B cell (primary cell): ENCODE results near the gene VPS8. TPM values are rescaled to one million over a fixed set of nuclear protein-coding genes. Genes with fewer than 3 reads are reported as not detected.

ENCODE experiments used
- ATAC-seq: fragments of 200-7000 bp; cut with Tn5 transposase; one replicate; pipeline ENCODE4 v1.10.0; 2021; ENCODE audit warnings: low read depth, mild to moderate bottlenecking, moderate number of reproducible peaks, moderate library complexity
- CTCF ChIA-PET: fragments of 350-600 bp; sonication (Branson Sonifier 250); formaldehyde crosslinking; loops from one replicate; lab custom pipeline; 2021; ENCODE audit warnings: antibody characterized with exemption, inconsistent platforms; lab: Charles Lee
- POLR2A ChIA-PET: fragments of 350-600 bp; sonication (Branson Sonifier 250); formaldehyde crosslinking; loops from one replicate; lab custom pipeline; 2021; ENCODE audit warnings: antibody characterized with exemption; lab: Charles Lee
- DNase-seq: peaks from one replicate; pipeline ENCODE4 v3.0.0; 2013
- H2AFZ ChIP-seq: 2 replicates; pipeline ENCODE4 v1.6.1; 2012; ENCODE audit warnings: mild to moderate bottlenecking, low read depth, low read length; ENCODE audit not compliant: insufficient read depth, poor library complexity, severe bottlenecking
- H3K27ac ChIP-seq, 2 donors: 1 replicate in 1 of 2; 2 replicates in 1 of 2; pipeline ENCODE4 v1.5.1; 2012 to 2013; ENCODE audit warnings: low read length in 2 of 2, mild to moderate bottlenecking in 2 of 2, moderate library complexity in 1 of 2
- H3K27me3 ChIP-seq, 4 experiments: fragments of 200-600 bp in 1 of 4; sonication (generic) in 1 of 4; replicated peaks in 1 of 4; 1 replicate in 2 of 4; 2 replicates in 2 of 4; pipeline versions ENCODE4 v1.6.1 to v1.7.0; 2013 to 2016; ENCODE audit warnings: low read length in 3 of 4, mild to moderate bottlenecking in 2 of 4, mixed read lengths in 1 of 4, moderate library complexity in 1 of 4; ENCODE audit not compliant: insufficient read depth in 4 of 4, control insufficient read depth in 3 of 4; ENCODE audit errors: control extremely low read depth in 1 of 4
- H3K36me3 ChIP-seq, 2 experiments: replicated peaks in 1 of 2; 1 replicate in 1 of 2; 2 replicates in 1 of 2; pipeline versions ENCODE4 v1.6.1 to v1.7.1; 2013; ENCODE audit warnings: low read length in 1 of 2; ENCODE audit not compliant: insufficient read depth in 2 of 2, control insufficient read depth in 1 of 2; ENCODE audit errors: control extremely low read depth in 1 of 2, extremely low read depth in 1 of 2
- H3K4me1 ChIP-seq, 2 donors: fragments of 200-600 bp in 1 of 2; sonication (generic) in 1 of 2; 1 replicate in 1 of 2; 2 replicates in 1 of 2; pipeline versions ENCODE4 v1.5.1 to v1.6.1; 2013 to 2017; ENCODE audit warnings: low read length in 2 of 2; ENCODE audit not compliant: control insufficient read depth in 2 of 2, insufficient read depth in 2 of 2
- H3K4me2 ChIP-seq: replicated peaks from 2 replicates; pipeline ENCODE3; 2012; ENCODE audit warnings: mild to moderate bottlenecking, low read depth, low read length; ENCODE audit not compliant: poor library complexity, severe bottlenecking
- H3K4me3 ChIP-seq, 5 experiments: fragments of 200-600 bp in 1 of 5; sonication (generic) in 1 of 5; 1 replicate in 3 of 5; 2 replicates in 2 of 5; pipeline versions ENCODE4 v1.5.1 to v1.7.0; 2011 to 2016; ENCODE audit warnings: low read length in 4 of 5, mild to moderate bottlenecking in 4 of 5, low read depth in 2 of 5, control low read depth in 1 of 5, moderate library complexity in 1 of 5; ENCODE audit not compliant: insufficient read depth in 1 of 5; ENCODE audit errors: control extremely low read depth in 1 of 5, extremely low read depth in 1 of 5
- H3K79me2 ChIP-seq: fragments of 200-600 bp; sonication (generic); one replicate; pipeline ENCODE4 v1.6.0; 2016; ENCODE audit warnings: low read length; ENCODE audit not compliant: control insufficient read depth, insufficient read depth
- H3K9ac ChIP-seq: fragments of 200-600 bp; sonication (generic); 2 replicates; pipeline ENCODE4 v1.6.1; 2017; ENCODE audit warnings: mild to moderate bottlenecking, low read length, moderate library complexity
- H3K9me3 ChIP-seq, 3 donors: one replicate each; pipeline versions ENCODE4 v1.6.1 to v1.7.1; 2013; ENCODE audit warnings: low read length in 2 of 3; ENCODE audit not compliant: control insufficient read depth in 2 of 3, insufficient read depth in 1 of 3; ENCODE audit errors: control extremely low read depth in 1 of 3
- H4K20me1 ChIP-seq: 2 replicates; pipeline ENCODE4 v1.6.0; 2012; ENCODE audit warnings: mild to moderate bottlenecking, low read length; ENCODE audit not compliant: insufficient read depth, control insufficient read depth, poor library complexity, severe bottlenecking
- H3K27ac Mint-ChIP-seq: one replicate; pipeline ENCODE4 v1.8.0; 2021; ENCODE audit warnings: mixed read lengths
- H3K27me3 Mint-ChIP-seq: one replicate; pipeline ENCODE4 v1.8.0; 2021; ENCODE audit warnings: mixed read lengths
- H3K4me1 Mint-ChIP-seq: one replicate; pipeline ENCODE4 v1.8.0; 2021; ENCODE audit warnings: mixed read lengths
- H3K4me3 Mint-ChIP-seq: one replicate; pipeline ENCODE4 v1.8.0; 2021; ENCODE audit warnings: mixed read lengths
- H3K9me3 Mint-ChIP-seq: one replicate; pipeline ENCODE4 v1.8.0; 2022; ENCODE audit warnings: mixed read lengths; ENCODE audit not compliant: insufficient read depth
- CTCF ChIP-seq: fragments of 200-600 bp; IDR thresholded peaks from one replicate; pipeline ENCODE4 v1.8.0; 2022; ENCODE audit warnings: antibody characterized with exemption, mild to moderate bottlenecking
- EZH2 ChIP-seq: IDR thresholded peaks from 2 replicates; pipeline ENCODE4 v1.6.1; 2012; ENCODE audit warnings: borderline replicate concordance, low read depth, mild to moderate bottlenecking, moderate library complexity, low read length; ENCODE audit not compliant: insufficient read depth, poor library complexity, severe bottlenecking
- WGBS: methylation state at CpG from one replicate; pipeline ENCODE4 v1.1.5; 2013; ENCODE audit warnings: missing lambda C conversion rate; ENCODE audit not compliant: insufficient coverage; 5-methylcytosine and 5-hydroxymethylcytosine counted together
- intact Hi-C: fragments of 100-400 bp; cut with micrococcal nuclease; formaldehyde crosslinking; loops from one replicate; pipeline ENCODE4 v1.10.0; 2022
- polyA plus RNA-seq: library from polyadenylated mRNA; depleted of rRNA; stranded (reverse); fragments of >200 nt; gene quantifications from 2 replicates; pipeline ENCODE4 v1.2.3, GENCODE V29; 2012
- total RNA-seq, 2 donors: library from RNA; stranded (reverse); fragments of 120-200 nt in 1 of 2; gene quantifications; 1 replicate in 1 of 2; 2 replicates in 1 of 2; pipeline versions ENCODE4 v1.2.3 to v1.2.4, GENCODE V29; 2013 to 2022

The VPS8 gene
- total and polyA plus RNA-seq, 2 donors (not counting 1 experiment from before 2014, with no cell fraction given) = 18.3 to 95.6 TPM

GRCh38 chr3:184788751-184789150 is 23.2 kb upstream of the VPS8 start:
- no peaks in the 10 kb centered on the region for H3K79me2 ChIP-seq
- H3K27me3 Mint-ChIP-seq = peaks cover 27% of the 10 kb centered on the region

More at GRCh38 chr3:184788751-184789150, 23.2 kb upstream of the VPS8 start:
- H3K27ac Mint-ChIP-seq = no peak overlapping the region
- no CpG with 5 or more reads among the region's 4 CpGs for WGBS
- H3K4me1 Mint-ChIP-seq = peaks cover 19% of the 10 kb centered on the region
- peaks cover 15 to 23% of the 10 kb centered on the region in 2 donors for H3K4me1 ChIP-seq
- TF ChIP-seq CTCF (no peak), EZH2 (no peak)
- intact Hi-C loops = no loop called here
- H2AFZ ChIP-seq = no peak overlapping the region
- ChIA-PET POLR2A (no interaction called here), CTCF (interaction anchor here (1.4 kb wide), 1 partner anchor 228 kb away, joined by 7 read pairs; no protein-coding TSS in a partner anchor)
- H3K36me3 ChIP-seq = no peaks in the 10 kb centered on the region
- H3K27me3 ChIP-seq = peaks cover 0 to 3% (median 1%) of the 10 kb centered on the region in 4 experiments
- no peak for DNase-seq
- H3K4me2 ChIP-seq = no peak overlapping the region
- H4K20me1 ChIP-seq = no peaks in the 10 kb centered on the region
- H3K9me3 Mint-ChIP-seq = no peaks in the 10 kb centered on the region
- peaks cover 0 to 3% (median 0%) of the 10 kb centered on the region in 3 donors for H3K9me3 ChIP-seq
- ATAC-seq = no peak
- H3K4me3 Mint-ChIP-seq = no peak overlapping the region
- H3K4me3 ChIP-seq = no peak overlapping the region
- no peak overlapping the region for H3K9ac ChIP-seq
- no peak overlapping the region for H3K27ac ChIP-seq
